ENCODE data around the gene UPF2. TPM values are rescaled to one million over a fixed set of nuclear protein-coding genes. Genes with fewer than 3 reads are reported as not detected.

UPF2 gene
- total and polyA plus RNA-seq, 4 donors = 7.4 to 36.4 (median 13.3) TPM

- Histone ChIP-seq H3K4me1 (ENCODE audit: control insufficient read depth in 5 of 5, insufficient read depth in 5 of 5, low read length in 5 of 5) (no peaks in the 10 kb centered on the region), H3K27ac (ENCODE audit: low read depth in 1 of 2, low read length in 1 of 2) (no peak overlapping the region), H3K27me3 (ENCODE audit: control insufficient read depth in 3 of 3, insufficient read depth in 3 of 3, low read length in 2 of 3) (no peaks in the 10 kb centered on the region), H3K4me3 (no peak overlapping the region), H3K9me3 (ENCODE audit: control insufficient read depth in 4 of 4, insufficient read depth in 3 of 4, low read length in 3 of 4) (no peaks in the 10 kb centered on the region), H3K36me3 (ENCODE audit: control insufficient read depth in 4 of 4, insufficient read depth in 4 of 4, low read length in 4 of 4) (peaks cover 5 to 23% (median 12%) of the 10 kb centered on the region in 4 donors), H3K9ac (ENCODE audit: insufficient read depth in 1 of 2, low read length in 2 of 2) (no peak overlapping the region)
- DNase-seq = no peak
- 76 to 85% methylated on average over 6 of the region's 6 CpGs for WGBS, 2 donors
- ATAC-seq (ENCODE audit: insufficient read depth, low FRiP score) = no peak
- no peak for TF ChIP-seq CTCF (IDR thresholded peaks at IDR 0.05; ENCODE audit: control extremely low read depth, extremely low read depth)
Measured at GRCh38 chr10:12081879-12082557, 39.4 kb upstream of the UPF2 start.

GRCh38 chr10:12081470-12081869 lies 38.9 kb upstream of the UPF2 start:
- WGBS, 2 donors = 83 to 93% methylated on average over 8 of the region's 8 CpGs
- H3K36me3 ChIP-seq (ENCODE audit: control insufficient read depth in 4 of 4, insufficient read depth in 4 of 4, low read length in 4 of 4) = peaks cover 5 to 18% (median 10%) of the 10 kb centered on the region in 4 donors

GRCh38 chr10:12077580-12078180 lies 35.1 kb upstream of the UPF2 start:
- H3K27me3 ChIP-seq (ENCODE audit: control insufficient read depth in 3 of 3, insufficient read depth in 3 of 3, low read length in 2 of 3) = no peaks in the 10 kb centered on the region
- H3K9ac ChIP-seq (ENCODE audit: insufficient read depth in 1 of 2, low read length in 2 of 2) = no peak overlapping the region
- TF ChIP-seq CTCF (IDR thresholded peaks at IDR 0.05; ENCODE audit: control extremely low read depth, extremely low read depth) = no peak
- no peaks in the 10 kb centered on the region for H3K4me1 ChIP-seq (ENCODE audit: control insufficient read depth in 5 of 5, insufficient read depth in 5 of 5, low read length in 5 of 5)
- H3K36me3 ChIP-seq (ENCODE audit: control insufficient read depth in 4 of 4, insufficient read depth in 4 of 4, low read length in 4 of 4) = peaks cover 2 to 8% (median 7%) of the 10 kb centered on the region in 4 donors
- no peaks in the 10 kb centered on the region for H3K9me3 ChIP-seq (ENCODE audit: control insufficient read depth in 4 of 4, insufficient read depth in 3 of 4, low read length in 3 of 4)
- DNase-seq = no peak
- H3K27ac ChIP-seq (ENCODE audit: low read depth in 1 of 2, low read length in 1 of 2) = no peak overlapping the region
- WGBS, 2 donors = 71 to 76% methylated on average over 9 of the region's 9 CpGs
- ATAC-seq (ENCODE audit: insufficient read depth, low FRiP score) = no peak
- no peak overlapping the region for H3K4me3 ChIP-seq

More at GRCh38 chr10:12081470-12081869, 38.9 kb upstream of the UPF2 start:
- DNase-seq (no peak), ATAC-seq (ENCODE audit: insufficient read depth, low FRiP score) (no peak)
- Histone ChIP-seq H3K27ac (ENCODE audit: low read depth in 1 of 2, low read length in 1 of 2) (no peak overlapping the region), H3K27me3 (ENCODE audit: control insufficient read depth in 3 of 3, insufficient read depth in 3 of 3, low read length in 2 of 3) (no peaks in the 10 kb centered on the region), H3K9ac (ENCODE audit: insufficient read depth in 1 of 2, low read length in 2 of 2) (no peak overlapping the region), H3K4me3 (no peak overlapping the region), H3K4me1 (ENCODE audit: control insufficient read depth in 5 of 5, insufficient read depth in 5 of 5, low read length in 5 of 5) (no peaks in the 10 kb centered on the region), H3K9me3 (ENCODE audit: control insufficient read depth in 4 of 4, insufficient read depth in 3 of 4, low read length in 3 of 4) (no peaks in the 10 kb centered on the region)
- TF ChIP-seq CTCF (IDR thresholded peaks at IDR 0.05; ENCODE audit: control extremely low read depth, extremely low read depth) = no peak

Measured in lung (tissue), 12 donors.